GM21786 (cell line): ENCODE results near the gene ARID1B.
A peak's percentile ranks its signal among the peaks of the same experiment; 100 is the strongest.

Source experiments
- ATAC-seq: cut with Tn5 transposase; IDR thresholded peaks from one replicate; pipeline ENCODE4 v1.9.1; 2021; ENCODE audit not compliant: unreplicated experiment

Gene ARID1B

DNA sequence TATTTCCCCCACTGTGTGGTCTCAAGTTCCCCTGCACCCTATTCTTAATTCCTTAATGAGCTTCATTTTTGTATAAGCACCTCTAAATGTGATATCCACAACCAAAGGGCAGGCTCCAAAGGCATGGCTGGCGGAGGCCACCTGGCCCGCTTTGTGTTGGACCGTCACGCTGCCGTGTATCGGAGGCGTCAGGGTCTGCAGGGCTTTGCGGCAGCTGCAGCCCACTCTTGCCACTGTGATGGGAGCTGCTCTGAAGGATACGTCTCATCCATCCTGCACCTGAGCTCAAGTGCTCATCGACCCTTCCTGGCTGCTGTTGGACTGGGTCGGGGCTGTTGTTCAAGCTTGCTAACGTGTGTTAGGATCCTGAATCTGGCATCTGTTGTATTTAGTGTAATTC lies 177.6 kb downstream of the ARID1B start:
- no peak for ATAC-seq

DNA sequence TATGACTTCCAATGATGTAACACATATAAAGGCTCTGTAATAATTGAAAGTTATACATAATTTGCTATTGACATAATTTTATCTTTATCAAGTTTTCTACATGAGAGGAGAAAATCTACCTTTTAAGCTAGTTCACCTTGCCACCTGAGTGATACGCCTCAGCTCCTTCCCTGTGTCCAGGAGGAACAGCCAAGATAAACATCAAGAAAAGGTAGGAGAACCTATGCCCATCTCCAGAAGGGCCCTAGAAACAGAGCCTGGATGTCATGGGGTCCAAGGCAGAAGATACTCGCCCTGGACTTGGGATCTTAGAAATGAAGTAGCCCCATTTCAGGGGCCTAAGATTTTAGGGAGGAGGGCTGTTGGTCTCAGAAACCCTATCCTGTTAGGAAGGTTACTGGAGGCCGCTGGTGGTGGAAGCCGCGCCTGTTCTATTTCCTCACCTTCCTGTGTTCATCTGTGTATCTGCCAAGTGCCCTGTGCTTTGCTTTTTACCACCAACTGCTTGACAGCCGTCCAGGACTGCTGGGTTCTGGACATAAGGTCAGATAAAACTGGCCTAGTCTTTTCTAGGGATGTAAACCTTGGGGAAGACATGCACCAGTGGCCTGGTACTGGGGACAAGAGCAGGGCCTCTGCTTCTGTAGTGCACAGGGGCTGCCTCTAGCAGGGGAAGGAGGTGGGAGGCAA lies 178.5 kb downstream of the ARID1B start:
- no peak for ATAC-seq

DNA sequence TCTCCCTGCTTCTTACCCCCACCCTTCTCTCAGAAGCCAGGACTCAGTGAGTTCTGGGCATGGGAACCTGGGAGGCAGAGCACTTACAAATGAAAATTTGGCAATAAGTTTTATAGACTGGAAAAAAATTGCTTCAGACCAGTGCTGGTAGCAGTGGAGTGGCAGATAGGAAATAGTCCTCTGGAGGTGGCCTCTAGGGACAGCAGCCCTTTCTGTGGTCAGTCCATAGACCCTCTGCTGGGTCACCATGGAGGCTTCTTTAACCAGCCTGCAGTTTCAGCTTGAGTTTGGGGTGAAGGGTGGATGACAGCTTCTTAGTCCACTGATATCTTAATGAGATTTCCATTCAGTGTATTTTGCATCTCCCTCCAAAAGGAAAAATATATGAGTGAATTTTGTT lies 179.1 kb downstream of the ARID1B start:
- no peak for ATAC-seq

DNA sequence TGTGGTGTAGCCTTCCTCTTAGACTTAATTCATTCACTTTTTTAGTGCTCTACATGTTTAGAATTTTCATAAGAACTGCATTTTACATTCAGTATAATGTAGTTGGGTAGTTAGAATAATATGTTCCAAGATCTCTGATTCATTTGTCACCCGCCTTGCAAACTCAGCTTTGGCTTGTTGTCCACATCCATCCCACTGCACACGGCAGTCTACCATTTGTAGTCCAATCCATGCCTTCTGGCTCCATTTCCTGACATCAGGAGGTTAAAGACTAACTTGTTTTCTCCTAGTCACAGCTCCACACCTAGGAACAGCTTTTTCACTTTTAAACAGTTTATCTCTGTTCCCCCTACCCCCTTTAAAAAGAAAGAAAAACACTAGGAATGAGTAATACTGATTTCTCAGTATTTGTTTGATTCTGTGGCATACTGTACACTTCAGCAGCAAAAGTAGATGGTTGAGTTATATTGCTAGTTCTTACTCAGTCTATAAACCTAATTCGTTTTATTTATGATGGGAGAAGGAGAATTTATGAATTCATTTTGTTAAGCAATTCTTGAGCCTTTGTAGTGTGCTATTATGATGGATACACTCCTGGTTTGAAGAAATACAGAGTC lies 180.9 kb downstream of the ARID1B start:
- peak; percentile 63 for ATAC-seq

DNA sequence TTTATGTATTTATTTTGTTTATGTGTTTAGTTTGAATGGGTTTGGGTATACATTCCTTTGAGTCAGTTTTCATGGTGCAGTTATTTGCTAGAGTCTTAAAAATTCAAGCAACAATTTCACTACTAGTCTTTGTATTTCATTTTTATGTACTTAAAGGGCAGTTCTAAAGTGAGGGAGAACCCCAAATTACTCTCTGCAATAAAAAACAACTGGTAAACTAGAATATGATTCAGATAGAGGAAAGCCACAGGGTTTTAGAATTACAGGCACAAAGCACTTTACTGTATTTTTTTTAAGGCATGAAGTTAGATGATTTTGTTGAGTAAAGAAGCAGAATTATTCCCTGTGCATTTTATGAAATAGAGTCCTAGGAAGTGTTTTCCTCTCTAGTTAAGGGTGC lies 183.3 kb downstream of the ARID1B start:
- no peak for ATAC-seq

DNA sequence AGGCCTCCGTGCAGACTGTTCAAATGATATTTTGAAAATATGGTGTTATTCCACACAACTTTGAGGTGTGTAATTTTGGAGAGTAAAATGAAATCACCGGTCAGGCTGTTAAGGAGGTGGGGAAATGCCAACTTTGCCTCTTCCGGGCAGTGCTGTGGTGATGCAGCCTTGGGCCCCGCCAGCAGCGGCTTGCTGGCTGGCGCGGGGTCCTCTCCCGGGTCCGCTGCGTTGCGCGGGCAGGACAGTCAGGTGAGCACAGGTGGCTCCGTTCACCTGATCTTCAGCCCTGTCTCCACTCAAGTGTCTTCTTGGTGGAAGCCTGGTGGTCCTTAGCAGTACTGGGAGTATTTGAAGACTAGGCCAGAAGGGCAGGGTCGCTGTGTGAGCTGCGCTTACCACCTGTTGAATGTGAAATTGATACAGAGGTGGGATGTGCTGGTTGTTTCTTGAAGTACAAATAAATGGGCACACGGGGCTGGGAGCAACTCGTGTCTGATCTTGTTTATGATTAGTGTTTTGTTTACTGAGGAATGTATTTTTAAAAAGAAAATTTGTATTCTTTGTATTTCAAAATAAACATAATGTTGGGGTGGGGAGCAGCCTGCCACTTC lies 184.2 kb downstream of the ARID1B start:
- ATAC-seq, result no peak

DNA sequence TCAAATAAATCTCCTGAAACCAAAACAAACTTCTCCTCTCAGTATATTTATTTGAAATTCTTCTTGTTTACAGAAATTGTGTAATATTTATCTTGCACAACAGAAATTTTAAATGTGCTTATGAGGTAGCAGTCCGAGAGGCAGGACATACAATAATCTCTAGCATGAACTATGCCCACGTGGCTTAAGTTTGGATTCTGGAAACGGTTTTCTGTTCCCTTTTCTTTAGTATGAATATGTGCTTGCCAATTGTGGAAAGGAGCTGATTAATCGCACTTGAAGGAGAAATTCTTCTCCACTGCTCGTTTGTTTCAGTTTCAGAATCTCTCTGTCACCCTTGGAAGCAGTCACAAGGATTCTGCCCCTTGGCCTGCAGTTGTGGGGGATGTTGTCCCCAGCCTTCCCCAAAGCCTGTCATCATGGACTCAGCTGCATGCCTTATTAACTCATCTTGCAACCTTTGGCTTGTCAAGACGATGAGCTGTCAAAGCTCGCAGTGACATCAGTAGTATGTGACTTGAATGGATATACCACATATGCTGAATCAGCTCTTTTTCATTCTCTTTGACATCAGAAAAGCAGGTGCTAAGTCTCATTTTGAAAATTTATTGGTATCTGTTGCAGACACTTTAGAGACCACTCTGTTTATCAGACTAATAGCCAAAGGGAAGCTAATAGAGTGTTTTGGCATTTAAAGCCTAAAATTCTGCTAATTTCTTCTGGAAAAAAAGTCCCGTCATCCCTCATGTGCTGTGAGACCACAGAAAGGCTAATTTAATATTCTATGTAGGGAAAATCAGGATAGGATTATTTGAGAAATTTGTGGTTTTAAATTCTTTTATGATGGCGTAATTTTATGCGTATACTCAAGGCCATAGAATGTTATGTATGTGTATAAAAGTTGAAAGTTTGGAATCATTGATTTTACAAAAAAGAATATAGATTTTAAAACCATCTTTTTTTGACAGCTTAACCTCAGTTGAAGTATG lies 186.8 kb downstream of the ARID1B start:
- ATAC-seq, result no peak

DNA sequence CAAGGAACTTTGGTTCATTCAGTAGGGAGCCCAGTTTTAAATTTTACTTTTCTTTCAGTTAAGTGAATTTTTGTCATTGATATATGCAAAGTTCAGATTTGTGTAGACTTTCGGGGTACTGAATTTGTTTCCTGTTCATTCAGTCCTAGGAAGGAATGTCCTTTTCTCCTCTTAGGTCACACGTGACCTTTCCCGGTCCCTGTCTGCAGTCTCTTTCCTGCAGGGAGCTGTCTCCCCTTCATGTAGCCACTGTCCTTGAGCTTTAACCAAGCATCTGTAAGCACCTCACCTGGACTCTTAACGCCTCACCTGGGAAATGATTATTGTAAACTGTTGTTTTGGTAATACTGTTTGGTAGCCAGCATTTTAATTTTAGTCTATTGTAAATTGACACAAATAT lies 190.7 kb downstream of the ARID1B start:
- no peak for ATAC-seq

DNA sequence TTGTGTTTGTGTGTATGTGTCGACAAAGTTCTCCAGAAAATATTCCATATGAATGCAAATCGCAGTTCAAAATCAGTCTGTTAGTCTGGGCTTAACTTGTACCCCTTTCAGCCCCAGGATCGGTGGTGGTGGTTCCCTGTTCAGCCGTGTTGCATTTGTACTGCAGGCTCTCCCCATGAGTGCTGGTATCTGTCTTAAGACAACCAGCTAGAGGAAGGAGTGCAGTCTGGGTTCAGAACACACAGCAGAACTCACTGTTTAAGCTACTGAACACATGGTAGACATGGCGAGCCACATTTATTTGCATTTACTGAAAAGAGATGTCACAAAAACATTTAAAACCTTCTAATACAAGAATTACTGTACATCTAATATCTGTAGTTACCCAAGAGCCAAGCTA lies 192.1 kb downstream of the ARID1B start:
- no peak for ATAC-seq

DNA sequence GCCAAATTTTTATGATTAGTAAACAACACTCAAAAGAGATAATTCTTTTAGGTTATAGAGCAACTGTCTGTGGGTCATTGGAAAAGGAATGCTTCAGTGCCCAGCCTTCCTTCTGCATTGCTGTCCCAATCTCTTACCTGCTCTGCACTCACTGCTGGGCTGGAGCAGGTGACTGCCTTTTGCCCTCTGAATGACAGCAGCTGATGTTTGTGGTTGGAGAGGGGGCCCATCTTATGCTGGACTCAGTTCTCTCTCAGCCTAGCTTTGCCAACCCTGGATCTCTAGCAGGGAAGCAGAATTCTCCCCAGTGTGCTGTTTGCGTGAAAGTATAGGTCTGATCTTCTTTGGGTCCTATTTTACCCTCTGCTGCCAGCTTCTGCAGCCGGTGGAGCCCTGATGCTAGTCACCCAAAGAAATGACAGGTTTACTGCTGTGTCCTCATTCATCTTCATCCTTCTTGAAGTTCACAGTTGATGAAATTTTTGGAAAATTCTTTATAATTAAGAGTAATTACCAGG lies 193.5 kb downstream of the ARID1B start:
- ATAC-seq, result no peak

DNA sequence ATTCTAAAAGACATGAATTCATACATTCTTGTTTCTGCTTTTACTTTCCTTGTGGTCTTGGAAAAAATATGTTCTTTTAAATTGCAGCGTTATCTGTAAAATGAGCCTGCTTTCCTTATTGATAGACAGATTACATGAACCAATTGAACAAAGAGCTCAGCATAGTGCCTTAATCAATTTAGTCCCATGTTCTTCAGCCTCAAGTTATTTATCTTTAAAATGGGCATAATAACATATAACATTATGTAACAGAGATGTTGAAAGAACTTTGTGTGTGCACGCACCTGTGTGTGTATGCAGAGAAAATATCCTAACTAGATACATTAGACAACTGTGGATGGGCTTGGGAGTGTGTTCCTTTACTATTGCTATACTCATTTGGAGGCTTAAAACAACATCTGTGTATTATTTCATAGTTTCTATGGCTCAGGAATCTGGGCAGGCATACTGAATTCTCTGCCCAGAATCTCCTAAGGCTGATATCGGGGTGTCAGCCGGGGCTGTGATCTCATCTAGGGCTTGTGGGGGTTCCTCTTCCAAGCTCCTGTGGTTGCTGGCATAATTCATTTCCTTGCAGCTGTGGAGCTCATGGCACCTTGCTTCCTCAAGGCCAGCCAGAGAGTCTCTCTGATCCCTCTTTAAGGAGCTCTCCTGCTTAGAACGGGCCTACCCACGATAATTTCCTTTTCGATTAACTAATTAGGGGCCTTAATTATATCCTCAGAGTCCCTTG lies 194.1 kb downstream of the ARID1B start:
- no peak for ATAC-seq

DNA sequence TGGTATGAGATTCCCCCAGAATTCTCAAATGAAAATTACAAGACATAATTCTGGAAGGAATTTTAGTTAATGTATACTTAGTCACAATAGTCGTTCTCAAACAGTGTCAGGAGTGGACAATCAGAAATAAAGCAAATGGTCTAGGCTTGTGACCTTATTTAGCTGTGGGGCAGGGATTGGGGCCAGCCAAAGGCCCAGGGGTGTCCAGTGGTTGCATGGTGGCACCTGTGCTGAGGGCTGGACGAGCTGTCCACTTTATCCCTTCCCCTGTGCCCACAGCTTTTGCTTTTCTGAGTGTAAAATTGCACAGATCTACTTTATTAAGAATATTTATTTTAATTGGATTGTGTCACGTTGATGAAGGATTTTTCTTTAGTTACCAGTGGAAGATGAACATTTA lies 195.0 kb downstream of the ARID1B start:
- no peak for ATAC-seq

DNA sequence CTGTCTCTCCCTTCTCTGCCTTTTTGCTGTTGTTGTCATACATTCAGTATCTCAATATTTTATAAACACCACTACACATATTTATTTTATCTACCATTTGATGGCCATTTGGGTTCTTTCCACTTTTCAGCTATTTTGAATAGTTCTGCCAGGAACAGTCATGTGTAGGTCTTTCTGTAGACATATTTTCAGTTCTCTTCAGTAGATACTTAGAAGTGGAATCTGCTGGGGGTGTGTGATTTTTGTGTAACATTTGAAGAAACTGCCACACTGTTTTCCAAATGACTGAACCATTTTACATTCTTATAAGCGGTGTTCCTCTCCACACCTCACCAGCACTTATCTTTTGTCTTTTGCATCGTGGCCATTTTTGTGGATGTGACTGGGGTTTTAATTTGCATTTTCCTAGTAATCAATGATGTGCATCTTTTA lies 197.7 kb downstream of the ARID1B start:
- ATAC-seq, result no peak

DNA sequence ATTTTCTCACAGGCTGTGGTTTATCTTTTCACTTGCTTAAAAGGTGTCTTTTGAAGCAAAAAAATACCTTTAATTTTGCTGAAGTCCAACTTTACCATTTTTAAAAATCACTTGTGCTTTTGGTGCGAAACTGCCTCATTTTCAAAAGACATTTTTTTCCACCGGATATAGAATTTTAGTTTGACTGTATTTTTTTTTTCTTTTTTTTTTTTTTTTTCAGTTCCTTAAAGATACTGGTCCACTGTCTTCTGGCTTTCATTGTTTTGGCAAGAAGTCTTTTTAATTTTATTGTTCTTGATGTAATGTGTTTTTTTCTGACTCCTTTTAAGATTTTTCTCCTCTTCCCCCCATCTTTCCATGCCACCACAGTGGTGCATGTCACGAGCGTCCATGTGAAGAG lies 198.2 kb downstream of the ARID1B start:
- no peak for ATAC-seq

DNA sequence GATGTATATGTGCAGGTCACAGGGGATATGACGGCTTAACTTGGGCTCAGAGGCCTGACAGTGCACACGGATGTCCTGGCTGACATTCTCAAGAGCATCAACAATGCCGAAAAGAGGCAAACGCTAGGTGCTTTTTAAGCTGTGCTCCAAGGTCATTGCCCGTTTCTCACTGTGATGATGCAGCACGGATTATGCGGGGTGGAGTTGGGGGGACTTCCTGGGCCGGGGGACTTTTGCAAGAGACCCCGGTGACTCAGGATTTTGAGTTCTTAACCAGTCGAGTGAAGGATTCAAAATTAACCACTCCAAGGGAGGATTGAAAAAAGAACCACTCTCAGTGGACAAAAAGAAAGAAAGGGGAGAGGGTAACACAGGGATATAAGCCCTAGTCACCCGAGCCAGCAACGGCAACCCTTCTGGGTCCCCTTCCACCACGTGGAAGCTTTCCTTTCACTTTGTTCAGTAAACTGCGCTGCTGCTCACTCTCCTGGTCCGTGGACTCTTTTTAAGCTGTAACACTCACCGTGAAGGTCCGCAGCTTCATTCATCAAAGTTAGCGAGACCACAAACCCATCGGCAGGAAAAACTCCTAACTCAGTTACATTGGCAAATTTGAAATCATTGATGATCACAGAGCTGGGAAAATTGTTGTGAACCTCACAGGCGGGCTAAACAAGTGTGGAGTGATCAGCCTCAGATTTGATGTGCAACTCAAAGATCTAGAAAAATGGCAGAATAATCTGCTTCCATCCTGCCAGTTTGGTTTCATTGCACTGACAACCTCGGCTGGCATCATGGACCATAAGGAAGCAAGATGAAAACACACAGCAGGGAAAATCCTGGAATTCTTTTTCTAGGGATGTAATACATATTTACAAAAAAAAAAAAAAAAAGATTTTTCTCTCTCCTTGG lies 199.3 kb downstream of the ARID1B start:
- ATAC-seq, result no peak

DNA sequence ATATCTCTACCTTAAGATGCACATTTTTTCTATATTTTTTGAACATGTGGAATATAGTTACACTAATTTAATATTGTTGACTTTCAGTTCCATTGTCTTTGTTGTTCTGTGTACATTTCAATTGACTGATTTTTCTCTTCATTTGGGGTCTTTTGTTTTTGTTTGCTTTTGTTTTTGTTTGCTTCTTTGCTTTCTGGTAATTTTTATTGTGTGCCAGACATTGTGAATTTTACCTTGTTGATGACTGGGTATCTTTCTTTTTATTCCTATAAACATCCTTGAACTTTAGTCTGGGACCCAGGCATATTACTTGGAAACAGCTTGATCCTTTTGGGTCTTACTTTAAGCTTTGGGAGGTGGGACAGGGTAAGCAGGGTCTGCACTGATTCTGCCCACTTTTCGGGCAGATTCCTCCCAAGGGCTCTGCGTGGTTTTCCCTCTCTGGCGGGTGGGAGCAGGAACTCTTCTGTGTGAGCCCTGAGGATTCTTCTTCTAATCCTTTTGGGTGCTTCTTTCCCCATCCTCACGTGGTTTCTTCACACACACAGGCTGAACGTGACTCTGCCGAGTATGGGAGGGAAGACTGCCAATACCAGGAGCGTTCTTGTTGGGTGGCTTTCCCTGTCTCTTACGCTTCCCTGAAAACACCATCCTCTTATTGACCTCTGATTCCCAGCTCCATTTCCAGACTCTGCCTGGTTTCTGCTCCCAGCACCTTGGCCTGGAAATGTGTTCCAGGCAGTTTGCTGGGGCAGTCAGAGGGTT lies 200.5 kb downstream of the ARID1B start:
- no peak for ATAC-seq

DNA sequence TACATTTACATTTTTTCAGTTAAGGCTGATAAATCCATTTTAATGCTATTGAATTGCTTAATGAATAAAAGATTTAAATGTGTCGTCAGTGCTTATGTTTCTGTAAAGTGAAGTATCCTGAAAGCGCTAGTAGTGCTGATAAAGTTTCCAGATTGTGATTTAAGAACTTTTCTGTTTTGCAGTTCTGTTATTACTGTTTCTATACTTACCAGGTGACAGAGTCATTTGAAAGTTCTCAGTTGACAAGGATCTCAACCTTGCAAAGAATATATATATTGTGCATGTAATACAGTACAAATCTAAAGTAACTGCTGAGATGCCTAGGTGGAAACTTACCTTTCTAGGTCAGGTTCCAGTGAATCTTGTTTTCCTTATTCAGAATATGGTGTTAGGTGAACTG lies 201.8 kb downstream of the ARID1B start:
- peak; percentile 56 for ATAC-seq

DNA sequence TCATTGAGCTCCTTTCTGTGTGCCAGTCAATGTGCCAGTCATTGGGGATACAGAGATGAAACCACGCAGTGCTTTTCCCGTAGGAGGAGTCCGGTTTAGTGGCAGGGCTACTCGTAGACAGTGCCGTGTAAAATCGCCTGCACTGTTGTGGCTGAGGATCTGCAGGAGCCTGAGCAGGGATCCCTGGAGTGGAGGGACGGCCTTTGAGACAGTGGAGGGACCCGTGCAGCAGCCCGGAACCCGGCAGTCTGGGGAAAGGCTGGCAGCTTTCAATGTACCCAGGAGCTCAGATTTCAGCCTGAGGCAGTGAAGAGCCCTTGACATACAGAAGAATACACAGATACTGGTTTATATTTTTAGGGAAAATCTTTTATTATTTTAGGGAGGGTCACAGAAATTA lies 203.3 kb downstream of the ARID1B start:
- ATAC-seq, result no peak

DNA sequence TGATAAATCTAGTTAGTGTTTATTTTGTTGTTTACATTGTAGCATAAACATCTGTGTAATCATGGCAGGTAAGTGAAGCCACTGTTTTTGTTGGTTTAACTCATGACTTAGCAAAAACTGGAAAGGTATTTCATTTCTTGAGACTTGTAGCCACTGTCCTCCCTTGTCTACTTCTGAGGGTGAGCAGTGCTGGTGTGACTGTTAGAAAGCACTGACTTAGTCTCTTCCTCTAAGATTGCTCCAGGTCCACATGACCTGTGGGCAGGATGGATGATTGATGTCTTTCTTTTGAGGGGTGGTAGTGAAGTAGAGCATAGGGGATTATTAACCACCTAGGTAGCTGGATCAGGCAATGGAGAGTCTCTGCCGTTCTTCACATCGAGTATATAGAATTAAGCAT lies 203.8 kb downstream of the ARID1B start:
- ATAC-seq, result no peak
